Kasumi-1 (cell line): ENCODE results near the gene TSPAN6.

ENCODE experiments used
- DNase-seq, 2 experiments: peaks; one replicate each; lab custom pipeline; 2025; lab: John Stamatoyannopoulos, UW

TSPAN6 gene

DNA sequence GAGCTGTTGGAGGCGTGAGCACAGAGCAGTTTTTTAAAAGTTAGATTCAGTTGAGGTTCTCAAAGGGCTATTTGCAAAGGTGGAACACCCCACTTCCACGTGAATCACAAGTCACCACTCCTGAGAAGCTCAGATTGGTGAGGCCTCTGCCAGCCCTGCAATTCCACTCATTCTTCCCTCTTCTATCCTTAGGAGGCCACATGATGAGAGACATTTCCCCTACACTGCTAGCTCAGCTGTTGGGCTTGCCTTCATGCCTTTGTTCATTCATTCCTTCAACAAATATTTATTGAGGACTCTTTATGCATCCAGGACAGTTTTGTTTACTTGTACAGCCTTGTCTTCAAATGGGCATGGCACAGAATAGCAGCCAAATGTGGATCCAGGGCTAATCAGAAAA is 11.1 kb upstream of the TSPAN6 start:
- DNase-seq: no peak

DNA sequence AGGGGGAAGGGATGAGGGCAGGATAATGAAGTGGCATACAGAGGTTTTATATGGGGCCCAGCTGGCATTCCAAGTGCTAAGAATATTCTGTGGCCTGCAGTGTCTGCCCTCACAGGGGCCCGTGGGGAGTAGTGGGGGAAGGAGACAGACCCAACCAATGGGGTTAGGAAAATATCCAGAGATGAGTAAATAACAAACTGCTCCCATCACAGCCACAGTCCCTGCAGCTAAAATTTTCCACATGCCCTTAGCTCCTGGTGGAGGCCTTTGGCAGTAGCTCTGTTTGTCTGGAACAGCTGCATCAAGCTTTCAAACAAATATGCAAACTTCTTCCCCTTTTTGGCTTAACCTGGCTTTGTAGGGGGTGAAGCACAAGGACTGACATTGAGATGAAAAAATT is 10.5 kb upstream of the TSPAN6 start:
- no peak for DNase-seq

DNA sequence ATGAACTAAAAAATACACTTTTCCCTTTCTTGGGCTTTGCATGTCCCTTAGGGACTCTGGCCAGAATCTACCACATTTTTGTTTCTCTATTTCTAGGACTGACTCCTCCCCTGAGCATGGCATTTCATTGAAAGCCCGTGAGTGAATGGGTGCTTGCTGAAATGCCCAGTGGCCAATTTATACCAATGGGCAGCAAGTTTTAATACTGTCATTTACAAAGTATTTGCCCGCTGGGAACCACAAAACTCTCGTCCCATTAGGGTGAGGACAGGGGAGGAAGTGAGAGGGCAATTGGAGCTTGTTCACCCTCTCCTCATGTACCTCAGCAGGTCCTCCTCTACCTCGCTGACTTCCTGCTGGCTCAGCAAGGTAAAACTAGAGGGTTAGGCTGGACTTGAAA is 8.5 kb upstream of the TSPAN6 start:
- DNase-seq: no peak

DNA sequence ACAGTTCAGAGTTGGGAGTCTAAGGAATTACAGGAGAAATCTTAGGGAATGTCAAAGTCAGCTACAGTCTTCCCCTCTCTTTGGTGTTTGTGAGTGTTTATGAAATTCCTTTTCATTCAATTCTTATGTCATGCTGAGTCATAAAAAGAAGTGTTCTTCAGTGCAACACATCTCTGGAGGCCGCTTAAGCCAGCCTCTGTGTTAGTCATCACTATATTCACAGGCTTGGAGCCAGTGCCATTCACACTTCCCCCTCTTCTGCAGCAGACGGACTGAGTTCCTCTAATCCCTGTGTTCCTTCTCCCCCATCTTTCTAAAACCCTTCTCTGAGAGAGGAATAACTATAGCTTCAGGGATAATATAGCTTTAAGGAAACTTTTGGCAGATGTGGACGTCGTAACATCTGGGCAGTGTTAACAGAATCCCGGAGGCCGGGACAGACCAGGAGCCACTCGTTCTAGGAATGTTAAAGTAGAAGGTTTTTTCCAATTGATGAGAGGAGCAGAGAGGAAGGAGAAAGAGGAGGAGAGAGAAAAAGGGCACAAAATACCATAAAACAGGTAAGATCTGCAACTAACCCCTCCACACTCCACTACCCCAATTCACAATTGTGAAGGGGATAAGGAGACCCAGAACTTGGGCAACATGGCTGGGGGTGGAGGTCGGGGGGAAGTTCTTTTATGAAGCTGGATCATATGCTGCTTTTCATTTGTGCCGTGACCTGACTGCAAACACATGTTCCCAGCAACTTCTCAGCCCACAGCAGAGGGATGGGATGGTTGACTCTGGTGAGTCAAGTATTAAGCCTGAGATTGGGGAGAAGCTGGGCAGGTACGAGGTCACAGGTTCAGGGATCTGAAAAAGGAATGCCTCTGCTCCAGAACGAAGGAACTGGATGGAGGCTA is 7.6 kb upstream of the TSPAN6 start, which contains the start of gene SRPX2:
SRPX2 (plus strand) TSS at position 244 of the 905 bp plus-strand sequence. CDS start 2,124 bp downstream, outside the sequence.
- DNase-seq: peak; percentile 23 to 36

DNA sequence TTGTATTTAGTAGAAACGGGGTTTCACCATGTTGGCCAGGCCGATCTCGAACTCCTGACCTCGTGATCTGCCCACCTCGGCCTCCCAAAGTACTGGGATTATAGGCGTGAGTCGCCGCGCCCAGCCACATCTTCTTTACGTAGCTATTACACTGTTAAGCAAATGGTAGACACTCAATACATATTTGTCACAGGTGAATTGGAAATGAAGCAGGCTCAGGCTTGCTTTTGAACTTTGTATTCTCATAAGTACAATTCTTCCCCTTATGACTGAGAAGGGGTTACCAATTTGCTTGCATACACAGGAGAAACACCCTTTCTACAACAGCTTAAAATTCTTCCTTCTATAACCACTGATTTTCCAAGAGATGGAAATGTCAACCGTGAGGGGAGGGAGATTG is 6.6 kb upstream of the TSPAN6 start:
- DNase-seq: no peak

DNA sequence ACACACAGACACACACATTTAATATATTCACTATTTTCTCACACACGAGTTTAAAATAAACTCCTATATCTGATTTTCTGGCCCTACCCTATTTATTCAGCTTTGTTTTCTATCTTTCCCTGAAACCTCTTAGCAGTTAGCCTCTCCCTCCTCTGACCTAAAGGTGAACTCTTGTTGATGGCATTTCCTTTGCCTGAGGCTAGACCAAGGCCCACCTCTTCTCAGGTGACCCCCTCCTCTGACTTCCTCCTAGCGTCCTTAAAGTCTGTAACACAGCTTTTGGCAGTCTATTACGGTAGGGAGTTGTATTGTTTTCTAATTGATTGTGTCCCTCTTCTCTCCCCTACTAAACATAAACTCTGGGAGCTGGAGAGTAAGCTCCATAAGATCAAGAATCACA is 5.7 kb upstream of the TSPAN6 start:
- DNase-seq: no peak

DNA sequence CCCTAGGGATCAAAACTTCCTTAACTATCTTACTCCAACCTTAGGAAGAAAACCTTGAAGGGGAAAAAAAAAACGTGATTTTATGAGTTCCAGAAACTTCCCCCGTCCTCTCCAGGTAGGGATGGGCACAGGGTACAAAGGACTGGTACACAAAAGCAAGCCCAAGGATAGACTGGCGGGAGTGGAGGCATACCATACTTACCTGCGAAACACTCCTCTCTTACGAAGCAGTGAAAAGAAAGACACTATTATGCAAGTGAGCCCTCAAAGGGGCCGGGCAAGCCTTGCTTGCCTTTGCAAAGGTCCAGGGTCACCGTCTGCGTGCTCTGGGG is 651 bp downstream of the TSPAN6 start:
- DNase-seq: no peak

DNA sequence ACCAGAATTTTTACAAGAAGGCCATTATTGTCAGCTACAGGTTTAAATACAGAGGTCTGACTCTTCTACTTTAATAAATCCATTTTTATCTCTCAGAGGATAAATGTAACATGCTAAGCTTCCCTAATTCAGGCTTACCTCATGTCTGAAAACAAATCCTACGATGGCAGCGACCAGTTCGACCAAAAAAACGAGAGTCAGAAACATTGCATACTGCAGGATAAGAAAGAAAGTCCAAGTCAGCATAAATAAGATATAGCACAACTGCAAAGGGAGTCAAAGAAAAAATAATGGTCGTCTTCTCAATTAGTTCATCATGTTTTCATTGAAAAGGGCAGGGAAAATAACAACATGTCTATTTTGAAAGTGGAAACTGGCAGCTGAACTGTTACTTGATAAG is 1.6 kb downstream of the TSPAN6 start:
- DNase-seq: no peak

DNA sequence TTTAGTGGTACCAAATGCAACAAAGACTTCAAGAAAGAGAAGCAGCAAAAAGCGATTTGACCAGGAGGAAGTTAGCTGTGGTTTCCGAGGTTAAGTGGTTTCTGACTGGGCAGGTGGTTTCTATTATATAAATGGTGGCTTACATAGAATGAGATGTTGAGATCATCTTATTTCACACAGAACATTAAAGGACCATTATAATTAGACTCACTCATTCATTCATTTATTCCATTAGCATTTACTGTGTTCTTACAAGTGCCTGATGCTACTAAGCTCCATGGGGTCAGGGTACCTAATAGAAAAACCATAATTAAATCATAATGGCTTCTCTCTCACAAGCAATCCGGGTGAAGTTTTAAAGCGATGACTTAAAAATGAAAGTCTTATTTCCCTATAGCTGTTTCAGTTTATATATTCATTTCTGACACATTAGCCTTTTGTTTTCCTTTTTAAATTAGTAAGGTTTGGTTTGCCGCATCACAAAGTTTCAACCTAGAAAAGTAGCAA is 10.6 kb downstream of the TSPAN6 start:
- peak; percentile 3 to 9 for DNase-seq

DNA sequence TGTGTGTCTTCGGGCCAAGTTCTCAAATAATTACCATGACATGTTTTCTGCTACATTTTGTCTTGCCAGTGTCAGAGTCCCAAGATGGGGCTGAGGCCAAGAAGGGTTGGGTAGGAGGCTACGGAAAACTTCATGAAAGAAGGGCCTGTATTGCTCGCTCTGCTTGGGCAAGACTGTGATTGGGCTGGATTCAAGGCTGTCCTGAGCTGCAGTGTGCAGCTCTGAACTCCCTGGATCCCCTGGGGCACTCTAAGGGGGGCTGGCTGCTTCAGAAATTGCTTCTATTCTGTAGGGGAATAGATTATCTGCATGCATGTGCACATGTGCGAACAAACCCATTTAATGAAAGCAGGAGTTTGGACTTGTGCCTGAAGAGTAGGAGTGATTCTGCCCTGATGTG is 13.6 kb downstream of the TSPAN6 start:
- no peak for DNase-seq

DNA sequence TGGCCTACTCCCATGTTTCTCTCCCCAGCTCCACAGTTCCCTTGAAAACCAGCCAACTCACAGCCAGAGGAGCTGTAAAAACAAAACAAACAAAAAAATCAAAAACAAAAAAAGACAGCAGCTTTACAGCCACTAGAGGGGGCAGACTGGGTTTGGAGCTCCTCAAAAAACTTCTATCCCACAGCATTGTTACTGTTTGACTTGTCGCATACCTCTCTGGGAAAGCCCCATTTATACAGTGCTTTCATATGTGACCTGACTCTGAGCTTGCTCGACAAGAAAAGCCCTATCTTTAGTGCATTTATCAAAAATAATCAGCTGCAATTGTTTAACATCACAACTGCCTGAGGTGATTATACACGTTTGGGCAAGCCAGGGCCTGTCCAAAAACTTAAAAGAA is 21.6 kb downstream of the TSPAN6 start:
- DNase-seq: peak; percentile 41 to 50

DNA sequence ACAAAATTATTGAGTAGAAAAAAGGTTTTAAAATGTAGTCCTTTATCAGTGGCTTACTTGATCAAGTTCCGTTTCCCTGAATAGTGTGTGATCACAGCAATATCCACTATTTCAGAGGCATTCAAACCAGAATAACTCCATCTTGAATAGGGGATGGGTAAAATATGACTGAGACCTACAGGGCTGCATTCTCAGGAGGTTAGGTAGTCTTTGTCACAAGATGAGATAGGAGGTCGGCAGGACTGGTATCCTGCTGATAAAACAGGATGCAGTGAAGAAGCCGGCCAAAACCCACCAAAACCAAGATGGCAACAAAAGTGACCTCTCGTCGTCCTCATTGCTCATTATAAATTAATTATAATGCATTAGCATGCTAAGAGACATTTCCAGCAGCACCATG is 24.7 kb downstream of the TSPAN6 start:
- no peak for DNase-seq

DNA sequence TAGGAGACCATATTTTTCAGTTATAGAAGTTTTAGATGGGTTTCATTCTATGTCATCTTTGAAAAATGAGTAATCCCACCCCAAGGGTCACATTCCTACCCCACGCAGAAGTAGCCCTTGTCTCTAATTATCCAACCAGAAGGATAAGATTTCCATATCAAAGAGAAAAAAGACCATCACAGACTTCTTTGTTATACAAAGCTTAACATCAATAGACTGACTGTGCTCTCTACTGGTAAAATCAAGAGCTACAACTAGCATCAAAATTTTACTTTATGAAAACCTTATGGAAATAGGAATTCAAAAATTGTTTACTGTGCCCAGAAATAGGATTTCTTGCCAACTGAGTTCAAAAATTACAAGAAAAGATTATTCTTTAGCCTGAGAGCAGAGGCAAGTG is 27.0 kb downstream of the TSPAN6 start:
- DNase-seq: peak; percentile 1 to 8

DNA sequence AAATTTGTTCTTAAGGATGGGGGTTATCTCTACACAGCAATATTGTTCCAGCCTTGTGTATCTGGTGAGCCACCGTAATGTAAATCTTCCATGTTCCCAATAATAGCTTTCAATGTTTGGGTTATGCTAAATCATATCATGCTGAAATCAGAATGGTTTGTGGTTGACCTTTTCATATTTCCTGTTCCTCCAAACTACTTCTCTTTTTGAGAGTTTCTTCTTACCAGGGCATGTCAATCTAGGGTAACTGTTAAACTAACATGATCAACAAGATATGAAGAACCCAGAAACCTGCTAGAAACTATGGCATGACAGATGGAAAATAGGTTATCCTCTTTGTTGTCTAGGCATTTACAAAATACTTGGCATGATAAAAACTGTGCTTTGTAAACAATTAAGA is 29.9 kb downstream of the TSPAN6 start:
- DNase-seq: peak; percentile 34 to 51

DNA sequence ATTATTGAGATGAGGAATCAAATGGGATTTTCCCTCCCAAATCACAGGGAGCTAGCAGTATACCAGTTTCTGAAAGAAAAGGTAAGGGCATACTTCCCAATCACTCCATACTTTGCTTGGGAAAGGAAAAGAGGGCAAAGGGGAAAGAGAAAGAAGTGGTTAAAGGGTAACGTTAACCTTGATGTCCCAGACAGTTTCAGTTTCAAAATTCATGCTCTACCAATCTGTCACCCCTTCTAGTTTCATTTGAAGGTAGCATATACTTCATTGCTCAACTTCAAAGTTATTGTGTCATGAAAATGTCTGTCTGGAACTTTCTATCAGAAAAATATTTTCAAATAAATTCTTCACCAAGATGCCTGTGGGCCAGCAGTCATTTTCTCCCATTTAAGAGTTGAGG is 35.8 kb downstream of the TSPAN6 start:
- DNase-seq: no peak

DNA sequence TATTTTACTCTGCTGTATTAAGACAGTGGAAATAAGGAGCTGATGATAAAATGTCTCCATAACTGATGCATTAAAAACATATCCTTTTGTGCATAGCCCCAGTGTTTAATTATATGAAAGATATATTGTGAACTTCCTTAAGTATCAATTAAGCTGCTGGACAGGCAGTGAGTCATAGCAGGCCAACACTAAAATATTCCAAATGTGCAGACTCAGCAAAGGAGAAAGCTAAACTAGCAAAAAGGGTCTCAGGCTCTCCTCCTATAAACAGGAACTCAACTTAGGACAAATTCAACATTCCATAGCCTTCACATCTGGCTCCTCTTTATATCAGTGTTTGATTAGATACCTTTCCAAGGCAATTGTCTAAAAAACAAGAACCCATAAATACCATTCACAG is 36.3 kb downstream of the TSPAN6 start:
- no peak for DNase-seq

DNA sequence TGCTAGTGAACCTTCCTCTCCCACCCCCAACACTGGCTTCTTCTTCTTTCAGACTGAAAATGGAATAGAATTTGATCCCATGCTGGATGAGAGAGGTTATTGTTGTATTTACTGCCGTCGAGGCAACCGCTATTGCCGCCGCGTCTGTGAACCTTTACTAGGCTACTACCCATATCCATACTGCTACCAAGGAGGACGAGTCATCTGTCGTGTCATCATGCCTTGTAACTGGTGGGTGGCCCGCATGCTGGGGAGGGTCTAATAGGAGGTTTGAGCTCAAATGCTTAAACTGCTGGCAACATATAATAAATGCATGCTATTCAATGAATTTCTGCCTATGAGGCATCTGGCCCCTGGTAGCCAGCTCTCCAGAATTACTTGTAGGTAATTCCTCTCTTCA is 37.1 kb downstream of the TSPAN6 start:
- no peak for DNase-seq

DNA sequence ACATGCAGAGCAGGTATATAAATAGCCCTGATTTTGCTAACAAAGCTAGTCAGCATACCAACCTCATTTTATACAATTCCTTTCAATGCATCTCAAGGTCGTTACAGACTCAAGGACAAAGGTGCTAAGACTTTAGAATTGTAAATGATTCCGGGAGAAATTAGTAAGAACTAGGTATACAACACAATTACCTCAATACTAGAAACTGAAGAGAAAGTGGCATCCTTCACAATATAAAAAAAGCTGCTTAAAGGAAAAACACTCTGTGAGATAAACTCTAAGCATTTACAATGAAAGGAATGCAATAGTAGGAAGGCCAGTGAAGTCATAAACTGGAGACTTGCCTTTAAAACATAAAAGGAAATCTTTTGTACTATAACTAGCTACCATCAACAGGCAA is 40.0 kb downstream of the TSPAN6 start:
- DNase-seq: no peak

DNA sequence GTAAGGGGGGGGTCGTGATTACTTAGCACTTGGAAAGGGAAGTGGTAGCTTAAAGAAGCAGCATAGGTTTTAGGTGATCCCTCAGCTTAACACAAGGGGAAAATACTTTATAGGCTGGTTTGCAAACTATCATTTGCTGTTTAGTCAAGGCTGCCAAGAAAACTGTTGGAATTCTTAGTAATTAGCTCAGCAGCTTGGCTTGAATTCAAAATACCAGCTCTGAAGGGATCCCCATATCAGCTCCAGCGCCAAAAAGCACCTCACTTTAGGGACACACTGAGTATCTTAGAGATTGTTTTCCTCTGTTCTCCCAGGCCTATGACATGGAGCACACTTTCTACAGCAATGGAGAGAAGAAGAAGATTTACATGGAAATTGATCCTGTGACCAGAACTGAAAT is 43.0 kb downstream of the TSPAN6 start:
- DNase-seq: no peak

DNA sequence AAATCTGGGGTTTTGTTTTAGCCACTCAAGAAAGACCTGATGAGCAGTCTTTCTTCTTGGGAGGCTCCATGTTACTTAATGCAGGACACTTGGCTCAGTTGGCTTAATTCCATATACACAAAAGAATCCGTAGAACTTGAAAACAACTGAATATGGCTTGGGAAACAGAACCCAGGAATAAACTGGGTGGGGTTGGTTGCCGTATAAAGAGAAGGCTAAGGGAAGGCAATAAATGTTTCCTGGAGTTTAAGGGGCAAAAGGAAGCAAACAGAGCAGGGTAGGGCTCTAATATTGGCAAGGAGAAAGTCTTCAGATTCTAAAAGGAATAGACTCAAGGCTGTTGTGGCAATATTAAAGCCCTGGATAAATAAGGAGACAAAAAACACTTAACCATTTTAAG is 43.5 kb downstream of the TSPAN6 start:
- no peak for DNase-seq

DNA sequence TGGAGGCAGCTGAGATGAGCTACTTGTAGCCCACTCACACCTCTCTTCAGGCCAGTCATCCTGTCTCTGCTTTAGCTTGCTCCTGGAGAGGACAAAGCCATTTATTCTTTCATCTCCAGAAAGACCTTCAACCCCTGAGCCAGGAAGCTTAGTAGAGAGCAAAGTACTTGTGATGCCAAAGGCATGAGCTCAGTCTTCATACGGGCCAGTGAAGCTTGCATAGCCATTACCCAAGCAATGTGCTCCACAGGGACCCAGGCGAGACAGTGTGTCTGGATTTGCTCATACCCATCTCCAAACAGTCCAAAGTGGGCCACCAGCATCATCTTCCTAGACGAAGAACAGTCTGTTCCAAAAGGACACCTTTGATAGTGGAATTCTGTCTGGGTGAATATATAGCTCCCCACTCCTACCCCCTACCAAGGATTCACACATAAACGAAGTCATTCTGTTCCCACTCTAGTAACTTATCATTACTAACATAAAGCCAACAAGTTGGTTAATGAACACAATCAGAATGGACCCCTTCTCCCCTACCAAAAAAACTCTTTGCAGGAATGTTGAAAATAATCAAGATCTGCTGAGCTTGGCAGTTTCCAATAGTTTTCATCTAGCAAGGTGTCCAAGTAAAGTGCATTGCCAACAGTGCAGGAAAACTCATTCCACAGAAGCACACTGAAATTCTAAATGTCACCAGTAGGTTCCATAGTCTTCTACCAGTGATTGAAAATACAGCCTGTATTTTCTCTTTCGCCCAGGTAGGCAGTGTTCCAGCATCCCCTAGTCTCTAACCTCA is 45.2 kb downstream of the TSPAN6 start:
- no peak for DNase-seq

DNA sequence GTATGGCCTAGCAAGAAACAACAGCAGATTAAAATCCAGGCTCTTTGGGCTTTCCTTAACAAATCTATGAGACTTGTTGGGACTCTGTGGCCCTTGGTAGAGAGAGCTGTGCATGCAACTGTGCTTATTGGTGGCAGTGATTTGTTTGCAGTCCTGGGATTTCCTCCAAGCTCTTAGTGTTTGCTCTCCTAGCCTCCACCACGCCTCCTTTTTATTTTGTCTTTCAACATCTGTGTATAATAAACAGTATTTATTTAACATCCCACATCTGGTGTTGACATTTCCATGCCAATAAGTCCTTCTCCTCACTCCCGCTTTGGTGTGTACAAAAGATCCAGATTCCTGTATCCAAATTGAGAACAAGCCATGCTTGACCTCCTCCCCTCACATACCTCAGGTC is 48.7 kb downstream of the TSPAN6 start:
- no peak for DNase-seq

DNA sequence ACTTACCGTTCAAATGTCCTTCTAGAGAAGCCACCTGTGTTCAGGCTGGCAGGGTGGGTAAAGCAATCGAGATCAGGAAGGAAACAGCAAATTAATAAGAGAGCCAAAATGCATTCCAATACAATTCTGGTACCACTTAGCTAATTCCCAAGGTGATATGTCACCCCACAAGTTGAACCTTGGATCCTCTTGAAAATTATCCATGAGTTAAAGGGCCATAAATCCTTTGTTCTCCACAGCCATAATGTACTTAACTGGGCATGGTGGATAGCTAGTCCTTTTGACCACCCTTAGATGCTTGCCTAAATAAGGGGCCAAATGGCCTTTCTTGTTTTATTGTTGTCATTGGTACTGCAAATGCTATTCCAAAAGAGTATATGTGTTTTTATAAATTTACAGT is 49.9 kb downstream of the TSPAN6 start:
- DNase-seq: no peak
